Astrocyte (in vitro differentiated cells and primary cell): Measurements from ENCODE around the gene CPN2.

Experiments
- CTCF ChIP-seq: IDR thresholded peaks from 2 replicates; pipeline ENCODE4 v1.5.1; 2011; ENCODE audit warnings: low read depth, mild to moderate bottlenecking, inconsistent platforms, low read length, moderate library complexity; ENCODE audit not compliant: insufficient read depth
- EZH2 ChIP-seq: IDR thresholded peaks from 2 replicates; pipeline ENCODE4 v1.6.1; 2012; ENCODE audit warnings: mild to moderate bottlenecking, low read length, inconsistent platforms; ENCODE audit not compliant: insufficient read depth

DNA sequence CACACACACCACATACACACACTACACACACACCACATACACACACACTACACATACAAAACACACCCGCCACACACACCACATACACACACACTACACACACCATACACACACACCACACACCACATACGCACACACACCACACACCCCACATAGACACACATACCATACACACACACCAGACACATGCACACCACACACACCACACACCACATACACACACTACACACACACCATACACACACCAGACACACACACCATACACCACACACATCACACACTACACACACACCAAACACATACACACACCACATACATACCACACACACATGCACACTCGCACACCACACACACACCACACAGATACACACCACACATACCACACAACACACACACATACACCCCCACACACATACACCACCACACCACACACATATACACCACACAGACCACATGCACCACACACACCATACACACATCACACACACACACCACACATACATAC lies 26.3 kb downstream of the CPN2 start:
- TF ChIP-seq CTCF (no peak), EZH2 (no peak)
